Ascending aorta (tissue), 2 donors: ENCODE results near the gene MMS22L. TPM values are rescaled to one million over a fixed set of nuclear protein-coding genes. Genes with fewer than 3 reads are reported as not detected.

Experiments
- DNase-seq, 2 donors: peaks; one replicate each; pipeline ENCODE4 v3.0.0-alpha.2; 2019; ENCODE audit warnings: low spot score in 2 of 2
- H3K27ac ChIP-seq, 2 donors: fragments of 200-600 bp; sonication (generic); one replicate each; pipeline ENCODE4 v1.5.1; 2016 to 2017; ENCODE audit warnings: mild to moderate bottlenecking in 1 of 2
- H3K27me3 ChIP-seq: fragments of 200-600 bp; sonication (generic); one replicate; pipeline ENCODE4 v1.5.1; 2017
- H3K36me3 ChIP-seq, 2 donors: fragments of 200-600 bp; sonication (generic); one replicate each; pipeline ENCODE4 v1.5.1; 2016
- H3K4me1 ChIP-seq, 2 donors: fragments of 200-600 bp; sonication (generic); one replicate each; pipeline ENCODE4 v1.5.1; 2016 to 2017; ENCODE audit warnings: mild to moderate bottlenecking in 1 of 2
- H3K4me3 ChIP-seq, 2 donors: fragments of 200-600 bp; sonication (generic); one replicate each; pipeline ENCODE4 v1.5.1; 2016 to 2017; ENCODE audit warnings: mild to moderate bottlenecking in 1 of 2
- H3K9me3 ChIP-seq, 2 donors: fragments of 200-600 bp; sonication (generic); one replicate each; pipeline ENCODE4 v1.5.1; 2016
- intact Hi-C: fragments of 100-400 bp; cut with DNase I; formaldehyde crosslinking; loops from one replicate; pipeline ENCODE4 v1.15.1; 2023
- total RNA-seq: library from RNA; depleted of rRNA; stranded (reverse); fragments of >200 nt; gene quantifications from one replicate; pipeline ENCODE4 v1.1.0, GENCODE V29; 2016
- TF ChIP-seq, protein P1 (sequence below), 3 experiments: fragments of 200-600 bp in 2 of 3; fragments of 450-650 bp in 1 of 3; sonication (generic) in 2 of 3; IDR thresholded peaks; one replicate each; pipeline ENCODE4 v1.5.1; 2016 to 2019; ENCODE audit warnings: antibody characterized with exemption in 3 of 3, mild to moderate bottlenecking in 1 of 3, moderate library complexity in 1 of 3

MMS22L gene
- total RNA-seq, 1 donor from 2014 or later = 21.9 TPM

DNA sequence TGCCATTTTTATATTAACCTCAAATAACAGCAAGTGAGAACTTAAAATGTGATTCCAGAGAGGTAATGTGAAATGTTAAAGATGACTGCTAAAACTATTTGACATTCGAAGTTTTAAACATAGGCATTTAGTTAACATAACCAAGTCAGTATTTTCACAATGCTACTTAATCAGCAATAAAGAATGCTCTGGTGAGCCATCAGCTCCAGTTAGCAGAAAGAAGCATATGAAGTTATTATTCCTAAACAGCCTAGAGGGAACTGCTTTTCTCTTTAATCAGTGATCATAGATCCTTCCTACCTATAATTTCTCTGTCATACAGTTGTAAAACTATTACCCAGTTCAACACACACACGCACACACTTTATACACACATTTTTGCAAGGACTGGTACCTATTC, 60.1 kb downstream of the MMS22L start:
- intact Hi-C loops = no loop called here

DNA sequence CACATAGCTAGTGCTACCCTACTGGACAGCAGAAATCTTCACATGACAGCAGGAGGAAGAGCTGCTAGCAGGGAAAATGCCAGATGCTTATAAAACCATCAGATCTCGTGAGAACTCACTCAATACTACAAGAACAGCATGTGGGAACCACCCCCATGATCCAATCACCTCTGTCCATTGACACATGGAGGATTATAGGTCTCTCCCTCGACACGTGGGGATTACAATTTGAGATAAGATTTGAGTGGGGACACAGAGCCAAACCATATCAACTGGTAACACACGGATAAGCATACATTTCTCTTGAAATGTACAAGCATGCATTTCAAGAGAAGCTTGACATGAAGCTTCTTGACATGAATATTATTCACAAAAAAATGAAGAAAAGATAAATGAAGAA, 64.1 kb downstream of the MMS22L start:
- H3K9me3 ChIP-seq = no peaks in the 10 kb centered on the region
- H3K27me3 ChIP-seq = no peaks in the 10 kb centered on the region
- H3K4me3 ChIP-seq = no peak overlapping the region
- no peaks in the 10 kb centered on the region for H3K4me1 ChIP-seq
- no peak overlapping the region for H3K27ac ChIP-seq
- intact Hi-C loops = loop anchor here (10.0 kb wide), 1 partner anchor 176 kb away; no protein-coding TSS in a partner anchor
- no peaks in the 10 kb centered on the region for H3K36me3 ChIP-seq
- TF ChIP-seq, protein P1, sequence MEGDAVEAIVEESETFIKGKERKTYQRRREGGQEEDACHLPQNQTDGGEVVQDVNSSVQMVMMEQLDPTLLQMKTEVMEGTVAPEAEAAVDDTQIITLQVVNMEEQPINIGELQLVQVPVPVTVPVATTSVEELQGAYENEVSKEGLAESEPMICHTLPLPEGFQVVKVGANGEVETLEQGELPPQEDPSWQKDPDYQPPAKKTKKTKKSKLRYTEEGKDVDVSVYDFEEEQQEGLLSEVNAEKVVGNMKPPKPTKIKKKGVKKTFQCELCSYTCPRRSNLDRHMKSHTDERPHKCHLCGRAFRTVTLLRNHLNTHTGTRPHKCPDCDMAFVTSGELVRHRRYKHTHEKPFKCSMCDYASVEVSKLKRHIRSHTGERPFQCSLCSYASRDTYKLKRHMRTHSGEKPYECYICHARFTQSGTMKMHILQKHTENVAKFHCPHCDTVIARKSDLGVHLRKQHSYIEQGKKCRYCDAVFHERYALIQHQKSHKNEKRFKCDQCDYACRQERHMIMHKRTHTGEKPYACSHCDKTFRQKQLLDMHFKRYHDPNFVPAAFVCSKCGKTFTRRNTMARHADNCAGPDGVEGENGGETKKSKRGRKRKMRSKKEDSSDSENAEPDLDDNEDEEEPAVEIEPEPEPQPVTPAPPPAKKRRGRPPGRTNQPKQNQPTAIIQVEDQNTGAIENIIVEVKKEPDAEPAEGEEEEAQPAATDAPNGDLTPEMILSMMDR (IDR thresholded peaks at IDR 0.05) = no peak
- DNase-seq = no peak

More for the DNA sequence above, 60.1 kb downstream of the MMS22L start:
- Histone ChIP-seq H3K27me3 (no peaks in the 10 kb centered on the region), H3K9me3 (no peaks in the 10 kb centered on the region), H3K4me3 (no peak overlapping the region), H3K4me1 (no peaks in the 10 kb centered on the region), H3K27ac (no peak overlapping the region), H3K36me3 (no peaks in the 10 kb centered on the region)
- TF ChIP-seq, protein P1 (IDR thresholded peaks at IDR 0.05) = no peak
- DNase-seq = no peak

DNA sequence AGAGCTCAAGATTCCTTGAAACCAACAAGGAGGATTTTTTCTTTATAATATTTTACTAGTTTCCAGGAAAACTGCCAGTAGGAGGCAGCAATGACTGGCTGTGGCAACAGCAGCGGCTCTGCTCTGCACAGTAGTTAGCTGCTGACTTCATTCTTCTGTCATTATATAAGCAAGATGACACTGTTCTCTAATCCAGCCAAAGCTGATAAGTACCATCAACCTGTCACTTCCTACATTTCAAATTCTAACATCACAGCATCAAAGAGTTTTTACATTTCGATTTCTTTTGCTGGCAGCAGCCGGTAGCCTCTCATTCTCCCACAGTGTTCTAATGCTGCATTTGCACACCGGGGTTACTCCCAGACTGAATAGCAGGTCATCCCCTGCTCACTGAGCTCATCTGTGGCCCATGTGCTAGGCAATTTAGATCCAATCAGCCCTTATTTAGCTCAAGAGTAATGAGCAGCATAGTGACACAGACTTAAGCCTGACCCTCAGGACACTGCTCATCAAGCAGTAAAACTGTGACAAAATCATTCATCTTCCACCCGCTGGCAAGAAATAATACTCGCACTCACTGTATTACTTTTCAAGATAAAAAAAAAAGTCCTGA, 67.8 kb downstream of the MMS22L start:
- DNase-seq = no peak
- H3K36me3 ChIP-seq = no peaks in the 10 kb centered on the region

DNA sequence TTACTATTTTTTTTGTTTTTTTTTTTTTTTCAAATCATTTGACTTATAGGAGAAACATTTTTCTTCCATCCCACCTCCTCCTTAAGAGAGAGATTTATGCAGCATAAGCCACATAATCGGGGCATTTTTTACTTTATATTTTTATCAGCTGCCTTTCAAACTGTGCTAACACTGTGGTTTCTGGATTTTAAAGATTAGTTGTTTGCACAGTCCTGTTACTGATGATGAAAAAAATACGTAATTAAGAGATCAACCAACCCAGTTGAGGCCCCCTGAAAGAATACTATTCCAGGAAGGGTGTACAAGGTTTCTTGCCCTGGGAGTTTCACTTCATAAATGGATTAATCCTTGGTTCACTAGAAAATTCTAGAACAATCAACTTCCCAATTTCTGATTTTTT, 68.3 kb downstream of the MMS22L start:
- intact Hi-C loops = loop anchor here (10.0 kb wide), 1 partner anchor 180 kb away; no protein-coding TSS in a partner anchor
- Histone ChIP-seq H3K4me1 (no peaks in the 10 kb centered on the region), H3K4me3 (no peak overlapping the region), H3K27me3 (no peaks in the 10 kb centered on the region), H3K27ac (no peak overlapping the region), H3K9me3 (no peaks in the 10 kb centered on the region), H3K36me3 (no peaks in the 10 kb centered on the region)
- DNase-seq = no peak
- TF ChIP-seq, protein P1 (IDR thresholded peaks at IDR 0.05) = no peak

More for the DNA sequence above, 67.8 kb downstream of the MMS22L start:
- intact Hi-C loops = loop anchor here (10.0 kb wide), 1 partner anchor 180 kb away; no protein-coding TSS in a partner anchor
- TF ChIP-seq, protein P1 (IDR thresholded peaks at IDR 0.05) = peak in 1 of 3 experiments; percentile 29
- Histone ChIP-seq H3K9me3 (no peaks in the 10 kb centered on the region), H3K4me3 (no peak overlapping the region), H3K4me1 (no peaks in the 10 kb centered on the region), H3K27ac (no peak overlapping the region), H3K27me3 (no peaks in the 10 kb centered on the region)

DNA sequence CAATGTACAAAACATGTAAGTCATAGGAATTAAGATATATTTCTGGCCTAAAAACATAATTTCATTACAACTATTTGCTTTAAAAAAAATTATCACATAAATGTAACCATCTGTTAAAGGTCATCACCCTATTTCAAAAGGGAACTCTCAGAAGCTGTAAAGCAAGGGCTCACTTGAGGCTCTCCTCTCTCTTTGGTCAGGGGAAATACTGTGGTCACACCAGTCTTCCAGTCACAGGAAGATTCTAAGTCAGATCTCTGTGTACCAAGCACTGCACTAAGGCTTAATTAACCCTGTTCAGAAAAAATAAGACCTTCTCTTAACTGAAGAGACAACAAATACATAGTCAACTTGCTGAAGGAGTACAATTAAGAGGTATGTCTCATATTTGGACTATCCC, 75.6 kb downstream of the MMS22L start:
- Histone ChIP-seq H3K4me1 (no peaks in the 10 kb centered on the region), H3K36me3 (no peaks in the 10 kb centered on the region), H3K9me3 (no peaks in the 10 kb centered on the region), H3K27ac (no peak overlapping the region), H3K4me3 (no peak overlapping the region), H3K27me3 (no peaks in the 10 kb centered on the region)
- intact Hi-C loops = no loop called here
- no peak for DNase-seq
- TF ChIP-seq, protein P1 (IDR thresholded peaks at IDR 0.05) = no peak
